Stomach (tissue), 4 donors: ENCODE data around the gene RASA3.

Source experiments
- EP300 ChIP-seq: sonication (generic); formaldehyde crosslinking; IDR thresholded peaks from one replicate; pipeline ENCODE4 v1.6.1; 2017; ENCODE audit warnings: antibody characterized with exemption
- POLR2A ChIP-seq, 4 donors: fragments of 450-650 bp; IDR thresholded peaks; one replicate each; pipeline ENCODE4 v1.6.1; 2016; ENCODE audit warnings: antibody characterized with exemption in 4 of 4, control low read depth in 2 of 4, mild to moderate bottlenecking in 1 of 4, moderate library complexity in 1 of 4
- POLR2AphosphoS5 ChIP-seq, 3 donors: sonication (generic); formaldehyde crosslinking; IDR thresholded peaks; one replicate each; pipeline ENCODE4 v1.6.1; 2016; ENCODE audit warnings: antibody characterized with exemption in 3 of 3
- TF ChIP-seq, protein P1 (sequence below), 7 experiments: fragments of 450-650 bp in 4 of 7; fragments of 200-600 bp in 3 of 7; sonication (generic) in 3 of 7; IDR thresholded peaks; one replicate each; pipeline ENCODE4 v1.5.1; 2016 to 2019; ENCODE audit warnings: antibody characterized with exemption in 7 of 7, control low read depth in 2 of 7, mild to moderate bottlenecking in 1 of 7

DNA sequence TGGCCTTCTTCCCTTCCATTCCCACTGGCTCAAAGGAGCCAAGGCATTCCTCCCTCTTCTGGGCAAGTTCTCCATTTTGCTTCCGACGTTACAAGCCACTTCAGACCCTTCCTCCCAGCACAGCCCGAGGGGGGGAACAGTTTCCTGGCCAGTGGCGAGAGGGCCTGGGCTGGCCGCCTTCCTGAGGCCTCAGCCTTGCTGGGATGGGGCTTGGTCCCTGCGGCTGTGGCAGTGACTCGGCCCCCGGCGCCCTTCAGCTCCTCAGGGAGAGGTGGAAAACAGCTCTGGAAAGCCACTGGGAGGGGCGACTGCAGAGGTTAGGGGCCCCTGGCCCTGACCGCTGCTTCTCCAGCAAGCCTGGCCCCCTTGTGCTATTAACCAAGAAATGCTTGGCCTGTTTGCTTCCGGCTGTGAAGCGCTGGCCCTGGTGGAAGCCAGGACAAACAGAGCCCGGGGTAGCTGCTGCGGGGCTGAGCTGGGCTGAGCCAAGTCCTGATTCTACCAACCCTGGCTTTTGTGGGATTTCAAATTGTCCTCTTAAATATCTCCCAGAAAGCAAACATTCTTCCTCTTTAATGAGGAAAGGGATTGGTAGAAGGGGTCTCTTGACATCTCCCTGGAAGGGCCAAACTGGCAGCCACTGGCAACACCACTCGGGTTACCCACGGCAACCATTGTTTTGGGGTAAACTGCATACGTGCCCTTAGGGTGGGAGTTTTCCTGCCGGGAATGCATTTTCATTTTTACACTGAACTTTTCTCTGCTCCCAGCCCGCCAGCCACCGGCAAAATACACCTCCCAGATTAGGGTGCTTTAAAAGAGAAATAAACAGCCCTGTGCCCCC, 197.2 kb downstream of the RASA3 start:
- TF ChIP-seq, protein P1, sequence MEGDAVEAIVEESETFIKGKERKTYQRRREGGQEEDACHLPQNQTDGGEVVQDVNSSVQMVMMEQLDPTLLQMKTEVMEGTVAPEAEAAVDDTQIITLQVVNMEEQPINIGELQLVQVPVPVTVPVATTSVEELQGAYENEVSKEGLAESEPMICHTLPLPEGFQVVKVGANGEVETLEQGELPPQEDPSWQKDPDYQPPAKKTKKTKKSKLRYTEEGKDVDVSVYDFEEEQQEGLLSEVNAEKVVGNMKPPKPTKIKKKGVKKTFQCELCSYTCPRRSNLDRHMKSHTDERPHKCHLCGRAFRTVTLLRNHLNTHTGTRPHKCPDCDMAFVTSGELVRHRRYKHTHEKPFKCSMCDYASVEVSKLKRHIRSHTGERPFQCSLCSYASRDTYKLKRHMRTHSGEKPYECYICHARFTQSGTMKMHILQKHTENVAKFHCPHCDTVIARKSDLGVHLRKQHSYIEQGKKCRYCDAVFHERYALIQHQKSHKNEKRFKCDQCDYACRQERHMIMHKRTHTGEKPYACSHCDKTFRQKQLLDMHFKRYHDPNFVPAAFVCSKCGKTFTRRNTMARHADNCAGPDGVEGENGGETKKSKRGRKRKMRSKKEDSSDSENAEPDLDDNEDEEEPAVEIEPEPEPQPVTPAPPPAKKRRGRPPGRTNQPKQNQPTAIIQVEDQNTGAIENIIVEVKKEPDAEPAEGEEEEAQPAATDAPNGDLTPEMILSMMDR (IDR thresholded peaks at IDR 0.05), result no peak
- TF ChIP-seq EP300 (no peak), POLR2AphosphoS5 (IDR thresholded peaks at IDR 0.05) (no peak), POLR2A (IDR thresholded peaks at IDR 0.05) (no peak)
